ENCODE results near the gene KREMEN1.
"Not testable (repeated sequence)": the region's sequence is repeated elsewhere in the genome, so short reads cannot be mapped to it uniquely, and the experiment has no call there.

Gene KREMEN1, protein sequence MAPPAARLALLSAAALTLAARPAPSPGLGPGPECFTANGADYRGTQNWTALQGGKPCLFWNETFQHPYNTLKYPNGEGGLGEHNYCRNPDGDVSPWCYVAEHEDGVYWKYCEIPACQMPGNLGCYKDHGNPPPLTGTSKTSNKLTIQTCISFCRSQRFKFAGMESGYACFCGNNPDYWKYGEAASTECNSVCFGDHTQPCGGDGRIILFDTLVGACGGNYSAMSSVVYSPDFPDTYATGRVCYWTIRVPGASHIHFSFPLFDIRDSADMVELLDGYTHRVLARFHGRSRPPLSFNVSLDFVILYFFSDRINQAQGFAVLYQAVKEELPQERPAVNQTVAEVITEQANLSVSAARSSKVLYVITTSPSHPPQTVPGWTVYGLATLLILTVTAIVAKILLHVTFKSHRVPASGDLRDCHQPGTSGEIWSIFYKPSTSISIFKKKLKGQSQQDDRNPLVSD

DNA sequence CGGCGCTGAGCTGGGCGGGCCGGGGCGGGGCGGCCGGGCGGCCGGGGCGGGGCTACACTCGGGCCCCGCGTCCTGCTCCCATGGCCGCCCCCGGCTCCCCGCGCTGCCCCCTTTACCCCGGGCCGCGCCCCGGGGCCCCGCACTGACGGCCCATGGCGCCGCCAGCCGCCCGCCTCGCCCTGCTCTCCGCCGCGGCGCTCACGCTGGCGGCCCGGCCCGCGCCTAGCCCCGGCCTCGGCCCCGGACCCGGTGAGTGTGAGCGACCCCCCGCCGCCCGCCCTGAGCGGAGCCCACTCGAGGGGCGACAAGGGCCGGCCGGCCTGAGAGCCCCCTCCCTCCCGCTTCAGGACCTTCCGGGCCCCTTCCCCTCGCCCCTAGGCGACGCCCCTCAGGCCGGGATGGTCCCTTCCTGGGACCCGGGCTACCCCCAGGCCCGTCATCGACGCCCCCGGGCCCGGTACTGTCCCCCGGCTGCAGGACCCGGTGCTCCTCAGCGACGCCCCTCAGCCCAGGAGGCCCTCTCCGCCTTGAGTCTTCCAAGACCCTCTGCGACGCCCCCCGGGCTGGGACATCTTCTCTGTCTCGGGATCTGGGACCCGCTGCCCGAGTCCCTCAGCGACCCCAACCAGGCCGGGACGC lies at the start of gene KREMEN1:
Gene KREMEN1, plus strand, starts transcription at position 57 of the 639 bp plus-strand sequence. Its CDS starts 96 bp downstream, at position 153.
- in situ Hi-C loops (cut with MboI; ENCODE audit: low sequenced_read_pairs) = no loop called here

DNA sequence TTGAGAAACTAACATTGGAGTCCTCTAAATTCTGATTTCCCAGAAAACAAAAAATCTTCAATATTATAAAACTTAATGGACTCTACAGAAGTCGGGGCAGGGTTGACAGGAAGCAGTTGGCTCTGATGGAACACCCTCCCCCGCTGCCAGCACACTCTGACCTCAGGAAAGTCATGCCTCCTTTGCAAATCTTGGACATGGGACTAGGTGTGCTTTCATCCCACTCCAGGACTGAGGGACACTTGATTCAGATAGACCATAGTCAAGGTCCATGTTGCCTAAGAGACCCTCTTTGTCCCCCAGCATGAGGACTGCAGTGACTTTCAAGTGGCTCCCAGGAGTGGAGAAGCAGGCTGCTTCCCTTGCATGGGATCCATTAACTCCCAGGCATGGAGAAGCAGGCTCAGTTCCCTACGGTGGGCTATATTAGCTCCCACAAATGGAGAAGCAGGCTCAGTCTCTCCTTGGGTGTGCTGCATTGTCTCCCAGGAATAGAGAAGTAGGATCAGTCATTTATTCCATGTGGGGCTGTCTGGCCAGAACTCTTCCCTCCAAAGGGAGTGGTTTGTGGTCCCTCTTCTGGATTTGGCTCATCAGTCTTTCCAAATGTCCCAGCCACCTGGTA lies 49.6 kb upstream of the KREMEN1 start:
- in situ Hi-C loops (cut with MboI; ENCODE audit: low sequenced_read_pairs) = no loop called here

DNA sequence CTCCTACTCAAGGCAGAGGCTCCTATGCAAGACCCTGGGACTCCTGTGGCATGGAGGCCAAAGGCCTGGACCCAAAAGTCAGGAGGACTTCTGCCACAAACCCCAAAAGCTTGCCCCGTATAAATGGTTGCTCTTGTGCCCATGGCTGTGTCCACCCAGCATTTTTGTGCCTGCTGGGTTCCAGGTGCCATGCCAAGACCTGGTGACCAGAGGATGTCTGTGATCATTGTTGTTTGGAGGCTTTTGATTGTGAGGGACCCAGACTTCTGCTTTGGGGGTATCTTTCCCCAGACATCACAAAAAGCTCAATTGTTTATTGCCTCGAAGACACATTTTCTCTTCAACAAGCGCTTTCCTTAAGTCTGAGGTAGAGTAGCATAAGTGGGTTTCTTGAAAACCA lies 46.3 kb upstream of the KREMEN1 start:
- in situ Hi-C loops (cut with MboI; ENCODE audit: low sequenced_read_pairs) = no loop called here

DNA sequence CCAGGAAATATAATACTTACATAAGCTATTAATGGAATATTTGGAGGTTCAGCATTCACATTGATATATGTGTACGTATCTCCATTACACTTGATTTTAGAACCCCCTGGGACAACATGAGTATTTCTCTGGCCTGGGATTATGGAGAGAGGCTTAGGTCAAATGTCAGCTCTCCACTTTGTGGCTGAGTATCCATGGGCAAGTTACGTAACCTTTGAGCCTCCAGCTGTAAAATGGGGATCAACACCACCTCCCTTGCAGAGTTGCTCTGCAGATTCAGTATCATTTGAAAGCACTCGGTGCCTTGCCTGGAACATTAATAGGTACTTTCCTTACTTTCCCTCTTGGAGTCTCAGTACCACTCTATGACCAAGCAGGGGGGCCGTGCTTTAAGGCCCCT lies 44.4 kb upstream of the KREMEN1 start:
- in situ Hi-C loops (cut with MboI; ENCODE audit: low sequenced_read_pairs) = no loop called here

DNA sequence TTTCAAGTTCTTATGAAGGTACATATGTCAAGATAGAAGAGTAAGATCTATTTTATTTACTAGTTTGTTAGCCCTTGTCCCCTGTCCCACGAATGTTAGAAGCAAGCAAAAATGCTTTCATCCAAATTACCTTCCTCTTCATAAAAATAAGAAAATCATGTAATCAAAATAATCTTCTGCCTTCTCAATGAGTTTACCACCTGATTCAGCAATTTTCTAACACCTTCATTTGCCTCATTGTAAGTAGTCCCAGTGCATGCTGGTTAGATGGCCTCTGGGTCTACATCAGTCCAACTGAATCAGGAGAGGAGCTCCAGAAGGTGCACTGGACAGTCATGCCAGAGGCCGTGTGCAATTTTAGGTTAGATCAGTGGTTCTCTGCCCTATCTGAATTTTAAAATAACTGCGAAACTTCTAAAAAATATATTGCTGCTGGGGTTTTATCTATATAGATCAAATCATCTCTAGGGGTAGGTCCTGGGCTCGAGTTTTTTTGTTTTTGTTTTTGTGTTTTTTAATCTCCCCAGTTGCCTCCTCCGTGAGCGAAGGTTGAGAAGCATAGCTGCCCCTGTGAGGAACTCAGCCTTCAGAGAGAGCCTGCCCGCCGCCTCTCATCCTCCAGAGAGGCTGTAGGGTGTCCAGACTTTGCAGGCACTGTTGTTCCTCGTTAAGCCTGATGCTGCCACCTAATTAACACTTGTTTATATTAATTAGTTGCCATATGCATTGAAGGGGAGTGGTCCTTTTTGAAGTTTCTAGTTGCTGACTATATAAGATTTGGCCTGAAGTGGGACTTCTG lies 43.4 kb upstream of the KREMEN1 start:
- in situ Hi-C loops (cut with MboI; ENCODE audit: low sequenced_read_pairs) = no loop called here

DNA sequence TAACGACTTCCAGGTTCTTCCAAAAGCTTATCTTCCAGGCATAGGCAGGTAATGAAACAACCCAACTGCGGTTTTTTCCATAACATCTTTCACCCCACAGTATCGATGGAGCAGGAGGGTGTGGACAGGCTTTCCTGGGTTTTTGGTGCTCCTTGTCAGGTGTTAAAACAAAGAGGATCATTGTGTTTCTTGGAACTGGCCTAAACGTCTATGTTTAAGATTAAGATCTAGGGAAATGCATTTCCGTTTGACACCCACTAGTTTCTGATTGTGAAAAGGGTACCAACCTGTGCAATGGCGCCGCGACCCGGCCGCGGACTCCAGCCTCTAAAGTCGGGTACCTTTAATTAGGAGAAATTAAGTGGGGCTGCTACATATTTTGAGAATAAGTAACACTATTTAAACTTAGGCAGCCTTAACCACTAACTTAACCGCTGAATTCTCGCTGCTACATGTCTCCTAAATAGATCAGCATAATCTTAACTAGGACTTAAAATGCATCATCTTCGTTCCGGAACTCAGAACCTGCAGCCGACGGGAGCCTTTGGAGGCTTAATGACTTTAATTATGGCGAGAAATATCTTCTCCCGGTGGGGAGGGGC lies 42.7 kb upstream of the KREMEN1 start:
- in situ Hi-C loops (cut with MboI; ENCODE audit: low sequenced_read_pairs) = no loop called here

DNA sequence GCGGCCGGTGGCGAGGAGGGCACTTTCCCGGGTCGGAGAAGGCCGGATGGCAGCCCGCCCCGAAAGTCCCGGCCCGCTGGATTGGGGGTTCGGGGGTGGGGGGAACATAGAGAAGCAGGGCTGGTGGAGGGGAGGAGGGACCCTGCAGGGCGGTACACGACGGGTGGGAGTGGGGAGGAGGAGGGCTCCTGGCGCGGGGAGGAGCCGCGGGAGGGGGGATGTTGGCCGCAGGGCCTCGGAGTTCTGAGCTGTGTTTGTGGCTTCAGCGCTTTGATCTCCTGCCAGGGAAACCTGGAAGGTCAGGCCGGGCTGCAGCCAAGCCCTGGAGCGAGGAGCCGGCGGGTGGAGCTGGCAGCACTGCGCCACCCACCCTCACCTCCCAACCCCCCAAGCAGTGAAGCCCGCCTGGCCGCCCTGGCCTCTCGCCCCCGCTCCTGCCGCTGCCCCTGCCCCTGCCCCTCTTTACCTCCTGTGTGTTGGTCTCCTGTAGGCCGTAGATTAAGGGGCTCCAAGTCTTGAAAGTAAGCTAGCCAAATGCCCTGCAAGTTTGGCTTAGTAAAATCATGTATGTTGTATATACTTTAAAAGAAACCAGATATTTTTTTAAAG lies 42.1 kb upstream of the KREMEN1 start:
- in situ Hi-C loops (cut with MboI; ENCODE audit: low sequenced_read_pairs) = no loop called here

DNA sequence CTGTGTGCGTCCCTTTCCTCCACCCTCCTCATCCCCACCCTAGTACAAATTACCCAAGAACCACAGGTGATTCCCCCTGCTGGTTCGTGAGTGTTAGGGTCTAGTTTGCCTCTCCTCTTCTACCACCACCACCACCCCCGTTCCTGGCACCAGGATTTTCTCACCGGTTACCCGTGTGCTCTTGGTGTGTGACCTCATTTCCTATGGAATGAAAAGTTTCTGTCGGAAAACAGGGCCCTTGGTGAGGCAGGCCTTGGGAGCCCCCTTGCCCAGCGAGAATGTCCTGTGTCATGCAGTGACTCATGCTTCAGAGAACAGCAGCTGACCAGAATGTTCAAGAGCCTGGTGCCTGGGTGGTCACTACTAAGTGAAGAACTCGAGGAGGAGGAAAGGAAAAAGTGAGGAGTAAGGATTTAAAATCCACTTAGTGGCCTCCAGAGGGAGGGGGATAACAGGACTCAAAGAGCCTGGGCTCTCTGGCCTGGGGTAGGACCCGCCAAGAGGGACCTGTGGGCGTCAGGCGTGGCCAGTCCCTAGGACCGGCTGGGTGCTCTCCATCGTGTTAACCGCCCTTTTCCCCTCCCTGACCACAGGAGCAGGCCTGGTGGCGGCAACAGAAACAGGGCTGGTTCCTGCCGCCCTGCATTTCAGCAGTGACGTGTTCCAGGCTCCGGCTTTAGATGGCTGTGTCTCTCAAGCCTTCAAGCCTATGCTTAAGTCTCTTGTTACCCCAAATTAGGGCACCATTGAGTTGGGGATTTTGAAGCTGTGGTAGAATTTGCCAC lies 41.4 kb upstream of the KREMEN1 start:
- in situ Hi-C loops (cut with MboI; ENCODE audit: low sequenced_read_pairs) = no loop called here

DNA sequence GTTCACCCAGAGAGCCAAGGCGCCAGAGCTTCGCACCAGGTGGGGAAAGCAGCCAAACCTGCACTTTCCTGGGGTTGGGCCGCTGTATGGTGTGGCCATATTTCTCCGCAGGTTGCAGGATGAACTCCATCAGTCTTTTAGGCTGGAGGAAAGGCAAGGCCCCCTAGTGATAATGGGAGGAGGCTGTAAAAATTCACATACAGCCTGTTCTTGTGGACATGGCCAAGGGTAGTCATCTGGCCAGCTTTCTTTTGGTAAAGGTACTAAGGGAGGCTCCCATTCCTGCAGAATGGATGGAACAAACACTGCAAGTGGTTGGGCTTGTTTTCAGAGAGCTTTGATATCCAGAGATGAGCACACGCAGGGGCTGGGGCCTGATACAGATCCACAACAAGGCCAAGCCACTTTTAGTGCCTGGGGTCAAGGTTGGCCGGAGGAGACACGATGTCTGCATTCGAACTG lies 40.8 kb upstream of the KREMEN1 start:
- in situ Hi-C loops (cut with MboI; ENCODE audit: low sequenced_read_pairs) = no loop called here

DNA sequence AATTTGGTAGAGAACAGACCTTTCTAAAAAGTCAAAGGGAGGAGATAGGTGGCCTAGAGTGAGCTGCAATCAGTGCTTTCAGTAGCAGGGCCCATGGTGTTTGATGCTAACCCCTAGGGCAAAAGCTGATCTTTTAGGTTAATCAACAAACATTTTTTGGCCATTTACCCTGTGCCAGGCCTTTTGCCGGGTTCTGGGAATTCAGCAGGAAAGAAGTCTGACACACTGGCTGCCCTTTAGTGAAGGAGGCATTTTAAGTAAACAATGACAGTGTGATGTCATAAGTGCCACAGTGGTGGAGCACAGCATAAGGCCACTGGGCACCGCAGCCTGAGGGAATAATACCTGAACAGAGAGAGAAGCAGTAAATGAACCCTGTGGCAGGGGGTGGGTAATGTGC lies 40.3 kb upstream of the KREMEN1 start:
- in situ Hi-C loops (cut with MboI; ENCODE audit: low sequenced_read_pairs) = no loop called here

DNA sequence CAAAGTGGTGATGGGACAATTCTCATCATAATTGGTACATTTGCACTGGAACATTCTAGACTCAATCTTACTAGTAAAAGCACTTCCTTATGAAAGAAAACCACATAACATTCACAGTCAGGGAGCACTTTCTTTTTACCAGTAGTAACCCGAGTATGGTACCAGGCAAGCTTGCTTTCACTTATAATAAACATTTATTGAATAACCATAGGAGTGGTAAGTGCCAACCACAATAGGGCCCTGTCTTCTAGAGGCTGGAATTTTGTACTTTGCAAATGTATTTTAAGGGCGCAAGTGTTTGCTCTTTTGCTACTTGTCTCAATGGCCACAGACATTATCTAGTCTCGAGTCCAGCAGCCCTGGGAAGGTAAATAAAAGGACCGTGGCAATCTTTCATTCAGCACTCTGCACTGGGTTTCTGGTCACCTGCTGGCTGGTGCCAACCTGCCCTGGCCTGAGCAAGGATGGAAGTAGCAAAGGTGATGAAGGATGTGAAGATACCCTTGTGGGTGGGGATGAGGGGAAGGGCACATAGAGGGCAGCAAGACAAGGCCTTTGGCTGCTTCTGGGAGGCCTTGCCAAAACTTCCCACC lies 35.4 kb upstream of the KREMEN1 start:
- in situ Hi-C loops (cut with MboI; ENCODE audit: low sequenced_read_pairs) = no loop called here

DNA sequence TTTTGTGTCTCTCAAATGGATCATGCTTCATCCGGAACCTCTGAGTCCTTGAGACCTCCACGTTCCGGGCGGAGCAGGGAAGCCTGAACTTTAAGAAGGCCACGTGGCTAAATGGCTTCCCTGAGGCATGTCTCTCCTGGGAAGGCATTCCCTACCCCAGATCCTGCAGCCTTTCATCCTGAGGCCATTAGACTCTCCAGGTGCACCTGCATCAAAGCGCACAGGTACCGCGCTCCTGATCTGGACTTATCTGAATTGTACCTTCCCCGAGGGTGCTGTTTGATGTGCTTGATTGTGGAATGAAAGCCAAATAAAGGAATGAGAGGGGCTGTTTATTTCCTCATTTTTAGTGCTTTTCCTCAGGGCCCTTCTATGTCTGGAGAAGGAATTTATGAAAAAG lies 33.7 kb upstream of the KREMEN1 start:
- in situ Hi-C loops (cut with MboI; ENCODE audit: low sequenced_read_pairs) = no loop called here

DNA sequence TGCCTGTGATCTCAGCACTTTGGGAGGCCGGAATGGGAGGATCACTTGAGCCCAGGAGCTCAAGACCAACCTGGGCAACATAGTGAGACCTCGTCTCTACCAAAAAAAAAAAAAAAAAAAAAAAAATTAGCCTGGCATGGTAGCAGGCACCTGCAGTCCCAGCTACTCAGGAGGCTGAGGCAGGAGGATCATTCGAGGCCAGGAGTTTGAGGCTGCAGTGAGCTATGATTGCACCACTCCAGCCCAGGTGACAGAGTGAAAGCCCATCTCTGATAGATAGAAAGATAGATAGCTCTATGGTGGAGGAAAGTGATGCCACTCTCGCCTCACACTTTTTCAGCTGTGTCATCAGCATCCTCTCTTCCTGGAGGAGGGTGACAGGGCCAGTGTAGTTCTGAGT lies 33.2 kb upstream of the KREMEN1 start:
- in situ Hi-C loops (cut with MboI; ENCODE audit: low sequenced_read_pairs) = not testable (repeated sequence)

DNA sequence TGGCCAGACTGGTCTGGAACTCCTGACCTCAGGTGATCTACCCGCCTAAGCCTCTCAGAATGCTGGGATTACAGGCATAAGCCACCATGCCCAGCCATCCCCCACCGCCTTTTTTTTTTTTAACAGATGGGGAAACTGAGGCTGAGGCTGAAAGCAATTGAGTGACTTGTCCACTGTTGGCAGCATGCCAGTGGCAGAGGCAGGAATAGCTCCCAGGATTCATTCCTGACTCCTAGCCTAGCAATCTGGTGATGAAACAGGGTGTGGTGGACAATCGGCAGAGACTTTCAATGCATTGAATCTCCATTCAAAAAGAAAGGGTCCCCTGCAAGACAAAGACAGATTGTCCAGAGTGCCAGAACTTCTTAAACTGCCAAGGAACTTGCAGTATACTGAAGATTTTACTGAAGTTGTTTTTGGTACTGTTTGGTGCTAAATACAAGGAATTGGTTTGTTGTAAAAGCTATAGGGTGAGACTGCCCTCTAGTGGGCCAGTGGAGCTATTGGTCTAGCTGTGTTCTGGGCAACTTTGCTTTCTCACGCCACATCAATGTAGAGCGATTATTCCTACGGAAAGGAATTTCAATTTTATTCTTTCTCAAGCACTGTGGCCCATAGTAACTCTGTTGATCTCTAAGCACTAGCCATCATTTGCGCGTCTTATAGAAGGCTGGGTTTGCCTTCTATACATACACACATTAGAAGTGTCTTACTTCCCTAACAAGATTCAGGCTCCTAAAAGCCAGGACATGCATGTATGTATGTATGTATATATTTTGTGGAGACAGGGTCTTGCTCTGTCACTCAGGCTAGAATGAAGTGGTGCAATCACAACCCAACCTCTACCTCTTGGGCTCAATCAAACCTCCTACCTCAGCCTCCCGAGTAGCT lies 32.2 kb upstream of the KREMEN1 start:
- in situ Hi-C loops (cut with MboI; ENCODE audit: low sequenced_read_pairs) = no loop called here

DNA sequence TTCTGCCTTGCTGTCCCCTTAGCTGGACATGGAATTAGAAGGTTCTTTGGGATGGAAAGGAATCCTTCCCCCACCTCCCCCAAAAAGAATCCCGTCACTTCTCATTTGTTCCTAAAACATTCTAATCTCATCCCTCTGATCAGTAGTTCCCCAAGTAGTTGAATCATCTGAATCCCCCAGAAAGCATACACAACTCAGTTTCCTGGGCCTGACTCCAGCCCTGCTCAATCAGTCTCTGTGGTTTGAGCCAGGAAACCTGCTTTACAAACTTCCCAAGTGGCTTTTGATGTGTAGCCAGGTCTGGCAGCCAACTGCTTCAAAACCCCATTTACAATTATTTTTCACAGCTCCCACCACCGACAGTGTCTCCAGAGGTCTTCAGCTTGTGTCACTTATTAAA lies 31.4 kb upstream of the KREMEN1 start:
- in situ Hi-C loops (cut with MboI; ENCODE audit: low sequenced_read_pairs) = no loop called here

DNA sequence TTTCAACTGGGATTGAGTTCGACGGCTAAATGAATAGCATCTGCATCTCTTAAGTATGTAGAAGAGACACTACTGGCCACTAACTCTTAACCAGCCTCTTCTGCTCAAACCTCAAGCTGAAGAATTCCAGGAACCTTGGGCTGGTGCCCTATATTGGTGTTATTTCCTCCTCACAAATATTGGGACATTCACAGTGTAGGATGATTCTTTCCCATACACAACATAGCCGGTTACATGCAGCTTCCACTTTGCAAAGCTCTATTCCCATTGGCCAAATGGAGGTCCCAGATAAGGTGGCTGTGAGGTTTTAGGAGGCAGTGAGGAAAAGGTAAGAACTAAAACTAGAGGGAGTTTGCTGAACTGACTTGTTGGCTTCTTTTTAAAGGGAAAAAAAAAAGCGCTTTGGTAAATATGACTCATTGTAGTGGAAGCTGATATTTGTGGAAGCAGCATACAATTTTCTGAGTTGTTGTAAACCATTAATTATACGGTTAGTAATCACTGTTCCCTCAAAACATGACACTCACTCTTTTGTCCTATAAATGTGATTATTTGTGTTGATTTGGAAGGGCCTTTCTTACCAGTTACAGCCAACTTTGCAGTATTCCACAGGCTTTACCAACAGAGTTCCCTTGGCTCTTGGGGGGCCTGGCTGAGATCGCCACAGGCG lies 28.8 kb upstream of the KREMEN1 start:
- in situ Hi-C loops (cut with MboI; ENCODE audit: low sequenced_read_pairs) = no loop called here

DNA sequence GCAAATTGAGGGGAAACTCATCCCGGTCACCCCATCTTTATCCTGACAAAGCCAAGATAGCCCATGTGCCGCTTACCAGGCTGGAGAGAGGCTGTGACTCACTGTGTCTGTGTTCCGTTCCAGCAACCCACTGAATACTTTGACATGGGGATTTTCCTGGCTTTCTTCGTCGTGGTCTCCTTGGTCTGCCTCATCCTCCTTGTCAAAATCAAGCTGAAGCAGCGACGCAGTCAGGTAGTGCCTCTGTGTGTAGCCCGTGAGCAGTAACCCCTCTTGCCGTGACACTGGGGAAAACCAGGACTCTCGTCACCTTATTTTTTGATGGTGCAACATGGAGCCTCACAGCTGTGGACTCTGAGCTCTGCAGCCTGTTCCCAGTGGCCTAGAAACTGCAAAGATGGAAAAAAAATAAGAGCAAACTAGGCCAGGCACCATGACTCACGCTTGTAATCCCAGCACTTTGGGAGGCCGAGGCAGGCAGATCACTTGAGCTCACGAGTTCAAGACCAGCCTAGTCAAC lies 28.1 kb upstream of the KREMEN1 start:
- in situ Hi-C loops (cut with MboI; ENCODE audit: low sequenced_read_pairs) = no loop called here

All from hTERT RPE-1 (cell line).